HPDE6-E6E7 (cell line): ENCODE data around the gene WDR82.

Experiments used
- DNase-seq: peaks from one replicate; pipeline ENCODE4 v3.0.0; 2011; ENCODE audit warnings: missing footprints; ENCODE audit errors: extremely low spot score

Gene WDR82

DNA sequence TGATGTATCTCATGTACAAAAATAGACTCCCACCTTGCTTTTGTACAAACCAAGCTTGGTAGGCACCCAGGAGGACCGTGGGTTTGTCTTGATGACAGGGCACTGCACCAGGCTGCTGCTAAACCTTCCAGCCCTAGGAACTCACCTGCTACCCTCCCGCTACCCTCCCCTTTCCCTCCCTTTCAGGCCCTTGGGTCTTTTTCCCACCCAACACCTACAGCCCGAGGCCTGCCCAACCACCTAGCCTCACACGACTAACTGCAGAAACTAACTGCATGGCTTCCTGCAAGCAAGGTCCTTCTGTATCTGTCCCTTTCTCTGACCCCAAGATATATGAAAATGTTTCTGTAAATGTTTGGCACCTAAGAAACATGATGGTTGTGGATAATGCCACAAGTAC, 21.8 kb downstream of the WDR82 start:
- no peak for DNase-seq

DNA sequence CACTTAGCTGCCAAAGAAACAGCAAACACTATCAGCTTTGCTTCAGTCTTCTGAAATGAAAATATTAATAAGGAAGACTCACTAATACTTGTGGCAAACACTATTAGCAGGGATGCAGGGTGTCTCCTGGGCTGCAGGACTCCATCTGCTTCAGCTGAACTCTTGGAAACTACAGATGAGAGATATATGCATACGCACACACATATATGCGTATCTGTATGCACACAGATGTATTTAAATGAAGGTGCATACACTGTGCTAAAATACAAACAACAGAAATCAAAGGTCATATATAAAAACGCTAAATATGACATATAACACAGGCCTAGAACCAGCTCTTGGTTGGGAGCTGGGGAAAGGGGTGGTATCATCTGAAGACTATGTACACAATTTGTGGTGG, 22.3 kb downstream of the WDR82 start:
- no peak for DNase-seq

DNA sequence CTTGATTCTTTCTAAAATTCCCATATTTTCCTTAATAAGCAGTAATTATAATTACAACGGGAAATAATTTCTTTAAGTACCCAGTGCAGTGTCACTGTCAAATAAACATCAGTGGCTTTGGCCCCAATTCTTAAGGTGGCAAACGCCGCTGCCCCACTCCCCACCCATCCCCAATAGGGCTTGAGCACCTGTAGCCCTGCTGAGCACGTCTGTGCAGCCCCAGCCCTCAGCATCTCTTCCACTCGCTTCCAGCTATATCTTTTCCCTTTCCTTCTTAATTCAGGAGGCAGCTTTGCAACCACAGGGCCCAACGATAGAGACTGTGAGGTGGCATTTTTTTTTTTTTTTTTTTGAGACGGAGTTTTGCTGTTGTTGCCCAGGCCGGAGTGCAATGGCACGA, 23.8 kb downstream of the WDR82 start:
- DNase-seq = no peak

DNA sequence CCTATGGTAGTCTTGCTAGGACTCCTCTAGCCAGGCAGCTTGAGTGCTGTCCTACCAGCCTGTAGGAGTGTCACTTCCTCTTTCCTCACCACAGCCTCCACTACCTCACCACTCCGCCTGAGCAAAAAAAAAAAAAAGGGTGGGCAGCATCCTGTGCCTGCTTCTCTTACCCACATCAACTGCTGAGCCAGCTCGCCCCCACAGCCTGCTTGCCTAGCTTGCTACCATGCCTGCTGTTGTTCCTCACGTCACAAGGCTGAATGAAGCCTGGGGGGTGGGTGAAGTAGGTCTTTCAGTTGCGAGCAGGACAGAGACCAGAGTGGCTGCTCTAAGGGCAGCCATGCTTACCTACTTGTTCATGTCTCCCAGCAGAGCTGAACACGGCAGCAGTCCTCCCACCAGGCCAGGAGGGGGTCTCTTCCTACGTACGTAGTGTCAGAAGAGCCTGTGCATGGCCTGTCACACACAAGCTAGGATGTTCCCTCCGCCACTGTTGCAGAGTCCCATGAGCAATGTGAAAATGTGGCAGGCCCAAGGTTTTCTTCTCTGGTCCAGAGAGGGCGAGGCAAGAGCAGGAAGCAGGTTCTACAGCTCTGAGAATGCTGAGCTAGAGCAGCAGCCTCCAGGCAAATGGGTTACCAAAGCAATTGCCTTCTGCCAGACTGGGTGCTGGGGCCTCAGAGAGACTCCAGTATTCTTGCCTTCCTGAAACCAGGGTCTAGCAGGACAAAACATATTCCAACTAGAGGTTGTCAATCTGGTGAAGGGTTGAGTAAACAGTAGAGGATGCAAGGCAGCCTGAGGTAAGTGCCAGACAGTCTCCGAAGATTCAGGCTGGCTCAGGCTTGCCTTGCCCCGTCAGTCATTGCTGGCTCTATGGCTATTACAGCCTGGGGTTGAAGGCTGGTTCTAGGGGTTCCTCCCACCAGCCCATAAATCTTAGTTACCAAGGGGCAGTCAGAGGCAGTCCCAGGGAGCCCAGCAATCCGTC, 24.8 kb downstream of the WDR82 start:
- DNase-seq = no peak

DNA sequence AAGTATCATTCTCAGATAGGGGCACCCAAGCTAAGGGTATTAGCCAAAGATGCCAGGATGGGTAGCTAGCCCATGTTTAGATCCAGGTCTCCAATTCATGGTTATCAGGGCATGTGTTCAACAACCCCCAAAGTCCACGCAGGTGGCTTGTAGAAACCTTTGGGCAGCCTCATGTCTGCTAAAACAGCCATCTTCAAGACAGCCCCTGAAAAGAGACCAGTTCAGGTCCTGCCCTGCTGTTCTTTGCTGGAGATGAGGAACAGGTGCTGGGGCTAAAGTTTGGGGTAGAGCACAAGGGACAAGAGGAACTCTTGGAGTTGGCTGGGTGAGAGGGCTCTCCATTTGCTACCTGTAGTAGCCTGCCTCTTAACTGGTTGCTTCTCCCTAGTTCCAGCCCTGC, 28.3 kb downstream of the WDR82 start:
- DNase-seq = no peak

DNA sequence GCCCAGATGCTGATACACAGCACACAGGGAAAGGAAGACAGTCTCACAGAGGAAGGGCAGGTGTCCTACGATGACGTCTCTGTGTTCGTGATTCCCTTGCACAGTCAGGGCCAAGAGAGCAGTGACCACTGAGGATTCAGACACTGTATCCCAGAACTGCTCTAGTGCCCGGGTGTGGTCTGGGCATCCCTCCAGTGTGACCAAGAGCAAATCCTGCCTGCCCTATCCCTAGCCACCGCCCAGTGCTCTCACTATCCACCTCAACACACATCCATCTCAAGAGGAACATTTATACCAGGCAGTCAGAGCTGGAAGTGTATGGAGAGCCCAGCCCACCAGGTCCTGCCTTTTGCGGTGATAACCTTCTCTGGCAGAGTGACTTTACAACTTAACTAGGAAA, 28.8 kb downstream of the WDR82 start:
- no peak for DNase-seq

DNA sequence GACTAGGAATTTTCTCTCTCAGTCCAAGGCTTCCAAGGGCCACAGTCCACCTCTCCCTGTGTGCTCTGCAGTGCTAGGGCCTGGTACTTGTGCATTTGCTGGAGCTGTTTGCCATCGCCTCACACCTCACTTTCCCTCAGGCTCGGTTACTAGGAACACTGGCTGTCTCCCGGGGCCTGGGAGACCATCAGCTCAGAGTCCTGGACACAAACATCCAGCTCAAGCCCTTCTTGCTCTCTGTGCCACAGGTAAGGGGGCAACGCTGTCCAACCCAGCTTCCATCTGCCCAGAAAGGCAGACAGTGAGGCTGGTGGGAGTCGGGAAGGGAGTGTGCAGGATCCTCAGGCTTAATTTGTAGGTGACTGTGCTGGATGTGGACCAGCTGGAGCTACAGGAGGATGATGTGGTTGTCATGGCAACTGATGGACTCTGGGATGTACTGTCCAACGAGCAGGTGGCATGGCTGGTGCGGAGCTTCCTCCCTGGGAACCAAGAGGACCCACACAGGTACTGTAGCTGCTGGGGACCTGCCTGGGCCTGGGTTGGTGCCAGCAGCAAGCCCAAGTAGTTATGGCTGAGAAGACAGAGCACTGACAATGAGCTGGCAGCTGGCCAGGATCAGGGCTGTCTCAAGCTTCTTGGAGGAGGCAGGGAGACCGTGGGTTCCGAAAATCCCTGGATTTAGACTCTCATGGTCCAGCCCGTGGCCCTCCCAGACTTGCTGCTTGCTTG, 29.5 kb downstream of the WDR82 start:
- DNase-seq = no peak

DNA sequence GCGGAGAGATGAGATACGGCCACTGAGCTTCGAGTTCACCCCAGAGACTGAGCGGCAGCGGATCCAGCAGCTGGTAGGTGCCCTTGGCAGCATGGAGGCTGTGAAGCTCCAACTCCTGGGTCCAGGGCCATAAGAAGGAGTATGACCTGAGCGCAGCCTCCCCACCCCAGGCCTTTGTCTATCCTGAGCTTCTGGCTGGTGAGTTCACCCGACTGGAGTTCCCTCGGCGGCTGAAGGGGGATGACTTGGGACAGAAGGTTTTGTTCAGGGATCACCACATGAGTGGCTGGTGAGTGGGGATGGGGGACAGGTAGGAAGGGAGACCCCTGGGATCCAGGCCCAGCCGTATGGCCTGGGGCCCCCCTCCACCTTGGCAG, 30.3 kb downstream of the WDR82 start:
- DNase-seq = no peak

DNA sequence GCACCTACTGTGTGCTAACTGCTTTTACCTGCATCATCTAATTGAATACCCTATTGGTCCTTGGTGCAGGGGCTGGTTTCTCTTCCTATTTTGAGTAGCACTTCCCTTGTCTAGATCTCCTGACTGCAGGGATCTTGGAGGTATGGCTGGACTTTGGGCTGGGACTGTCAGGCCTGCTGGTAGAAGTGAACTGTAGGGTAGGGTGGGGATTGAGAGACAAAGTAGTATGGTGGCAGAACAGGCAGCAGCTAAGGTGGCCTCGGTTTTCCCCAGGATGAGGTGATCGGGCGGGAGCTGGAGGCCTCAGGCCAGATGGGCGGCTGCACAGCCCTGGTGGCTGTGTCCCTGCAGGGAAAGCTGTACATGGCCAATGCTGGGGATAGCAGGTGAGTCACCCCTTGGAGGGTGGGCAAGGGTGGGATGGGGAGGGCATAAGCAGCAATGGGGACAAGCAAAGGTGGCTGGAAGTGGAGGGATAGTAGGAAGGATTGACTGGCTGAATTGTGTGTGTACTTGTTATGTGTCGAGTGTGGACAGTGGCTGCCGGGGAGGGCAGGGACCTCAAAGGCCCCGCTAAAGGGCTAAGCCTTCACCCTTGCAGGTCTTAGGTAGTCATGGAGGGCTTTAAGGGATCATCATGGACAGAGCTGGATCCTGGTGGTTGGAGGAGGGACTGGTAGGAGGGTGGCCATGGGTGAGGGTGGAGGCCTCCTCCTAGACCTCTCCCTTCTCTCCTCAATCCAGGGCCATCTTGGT, 30.9 kb downstream of the WDR82 start:
- DNase-seq = no peak

DNA sequence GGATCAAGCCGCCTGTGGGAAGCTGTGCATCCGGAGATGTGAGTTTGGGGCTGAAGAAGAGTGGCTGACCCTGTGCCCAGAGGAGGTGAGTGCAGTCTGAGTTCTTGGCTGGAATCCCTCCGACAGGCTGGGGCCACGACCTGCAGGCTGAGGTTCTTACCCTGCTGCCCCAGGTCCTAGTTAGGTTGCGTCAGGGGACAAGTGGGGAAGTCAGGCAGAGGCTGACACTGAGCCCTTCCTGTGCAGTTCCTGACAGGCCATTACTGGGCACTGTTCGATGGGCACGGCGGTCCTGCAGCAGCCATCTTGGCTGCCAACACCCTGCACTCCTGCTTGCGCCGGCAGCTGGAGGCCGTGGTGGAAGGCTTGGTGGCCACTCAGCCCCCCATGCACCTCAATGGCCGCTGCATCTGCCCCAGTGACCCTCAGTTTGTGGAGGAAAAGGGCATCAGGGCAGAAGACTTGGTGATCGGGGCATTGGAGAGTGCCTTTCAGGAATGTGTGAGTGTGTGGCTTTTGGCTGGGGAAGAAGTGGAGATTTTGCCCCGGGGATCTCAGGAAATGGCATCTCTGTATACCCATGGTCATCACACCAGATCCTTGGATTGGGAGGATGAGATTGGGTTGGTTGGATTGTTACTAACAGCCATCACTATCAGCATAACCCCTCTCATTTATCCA, 31.6 kb downstream of the WDR82 start:
- no peak for DNase-seq

DNA sequence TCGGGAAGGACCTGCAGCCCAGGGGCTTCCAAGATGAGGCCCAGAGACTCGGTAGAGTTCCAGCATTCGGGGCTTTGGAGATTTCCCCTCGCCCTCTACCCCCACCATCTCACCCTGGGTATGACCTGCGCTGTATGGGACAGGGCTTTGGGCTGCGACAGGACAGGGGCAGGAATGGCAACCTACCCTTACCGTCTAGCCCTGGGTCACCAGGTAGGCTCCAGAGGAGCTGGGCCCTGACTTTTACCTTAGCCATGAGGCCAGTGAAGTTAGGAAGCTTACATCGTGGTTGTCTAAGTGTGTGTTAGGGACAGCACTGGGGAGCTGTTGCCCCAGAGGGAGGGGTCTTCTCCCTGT, 32.2 kb downstream of the WDR82 start:
- no peak for DNase-seq

DNA sequence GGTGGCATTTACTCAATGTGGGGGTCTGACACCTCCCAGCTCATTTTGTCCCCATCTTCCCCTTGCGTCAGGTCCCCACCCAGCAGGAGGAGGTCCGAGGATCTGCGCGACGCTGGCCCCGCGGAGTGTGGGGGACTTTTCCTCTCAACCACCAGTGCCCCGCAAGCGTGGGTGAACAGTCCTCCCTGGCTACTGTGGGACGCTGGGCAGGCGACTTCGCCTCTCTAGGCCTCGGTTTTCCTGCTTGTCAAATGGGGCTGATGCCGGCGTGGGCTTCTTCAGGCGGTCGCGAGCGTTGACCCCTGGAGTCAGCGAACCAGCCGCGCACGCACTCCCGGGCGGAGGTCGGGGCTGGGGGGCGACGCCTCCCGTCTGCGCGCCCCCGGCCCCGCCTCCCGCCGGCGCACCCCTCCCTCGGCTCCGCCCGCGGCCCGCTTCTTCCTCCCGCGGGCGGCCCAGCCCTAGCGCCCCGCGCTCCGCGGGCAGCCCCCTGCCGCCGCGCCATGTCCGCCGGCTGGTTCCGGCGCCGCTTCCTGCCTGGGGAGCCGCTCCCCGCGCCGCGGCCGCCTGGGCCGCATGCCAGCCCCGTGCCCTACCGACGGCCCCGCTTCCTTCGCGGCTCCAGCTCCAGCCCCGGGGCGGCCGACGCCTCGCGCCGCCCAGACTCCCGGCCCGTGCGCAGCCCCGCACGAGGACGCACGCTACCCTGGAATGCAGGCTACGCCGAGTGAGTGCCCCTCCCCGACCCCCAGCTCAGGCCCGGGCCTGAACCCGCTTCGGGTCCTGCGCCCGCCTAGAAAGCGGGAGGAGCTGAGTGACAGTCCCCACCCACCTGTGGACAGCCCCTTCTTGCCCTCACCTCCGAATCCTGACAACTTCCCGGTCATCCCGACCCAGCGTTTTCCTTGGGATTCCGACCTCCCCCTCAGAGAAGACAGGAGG, 32.9 kb downstream of the WDR82 start, which contains the start of gene PPM1M:
PPM1M (plus strand) TSS at position 438 of the 942 bp plus-strand sequence; CDS start at position 504, 66 bp downstream.
- no peak for DNase-seq

DNA sequence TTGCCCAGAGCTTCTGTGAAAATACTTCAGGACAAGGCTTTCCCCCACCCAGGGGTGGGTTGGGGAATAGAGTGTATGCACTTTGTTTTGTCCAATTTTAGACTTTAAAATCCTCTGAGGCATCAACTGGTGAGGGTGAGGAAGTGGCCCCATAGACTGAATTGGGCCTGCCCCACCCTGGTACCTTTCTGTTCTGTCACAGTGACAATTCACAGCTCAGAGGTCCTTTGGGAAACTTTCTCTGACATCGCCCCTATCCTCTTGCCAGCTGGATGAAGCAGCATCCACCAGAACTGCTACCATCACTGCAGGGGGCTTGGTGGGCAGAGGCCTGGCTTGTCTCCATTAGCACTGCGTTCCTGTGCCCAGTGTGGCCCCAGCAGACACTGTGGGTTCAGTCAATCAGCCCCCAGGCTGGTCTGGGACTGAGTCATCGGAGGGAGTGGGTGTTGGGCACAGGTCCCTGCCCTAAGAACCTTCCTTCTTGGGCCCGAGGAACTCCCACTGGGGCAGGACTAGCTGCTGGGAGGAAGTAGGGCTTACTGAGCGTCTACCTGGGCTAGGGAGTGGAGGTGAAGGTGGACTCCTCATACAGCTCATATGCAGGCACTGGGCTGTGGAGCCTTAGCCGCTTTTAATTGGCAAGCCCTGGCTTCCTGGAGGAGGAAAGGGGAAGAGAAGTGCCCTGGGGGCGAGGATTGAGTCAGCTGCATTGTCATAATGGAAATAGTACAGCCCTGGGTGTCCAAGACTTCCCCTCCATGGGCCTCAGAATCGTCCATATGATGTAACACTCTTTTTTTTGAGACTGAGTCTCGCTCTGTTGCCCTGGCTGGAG, 34.4 kb downstream of the WDR82 start:
- DNase-seq = no peak

DNA sequence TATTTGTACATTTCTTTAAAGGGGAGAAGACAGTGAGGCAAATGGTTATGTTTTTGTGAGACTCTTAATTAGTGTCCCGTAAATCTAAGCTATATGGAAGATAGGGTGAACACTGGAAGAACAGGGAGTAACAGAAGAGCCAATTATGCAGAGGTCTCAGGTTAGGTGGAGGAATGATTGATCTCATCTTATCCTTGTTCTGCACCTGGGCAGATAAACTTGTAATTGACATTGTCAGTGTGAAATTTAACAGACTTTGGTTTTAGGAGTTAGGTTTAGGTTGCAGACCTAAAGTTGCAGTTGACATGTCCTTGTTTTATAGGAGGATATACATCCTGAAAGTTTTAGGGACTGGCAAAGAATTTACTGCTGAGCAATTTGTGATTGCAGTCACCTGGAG, 36.4 kb downstream of the WDR82 start:
- DNase-seq = no peak

DNA sequence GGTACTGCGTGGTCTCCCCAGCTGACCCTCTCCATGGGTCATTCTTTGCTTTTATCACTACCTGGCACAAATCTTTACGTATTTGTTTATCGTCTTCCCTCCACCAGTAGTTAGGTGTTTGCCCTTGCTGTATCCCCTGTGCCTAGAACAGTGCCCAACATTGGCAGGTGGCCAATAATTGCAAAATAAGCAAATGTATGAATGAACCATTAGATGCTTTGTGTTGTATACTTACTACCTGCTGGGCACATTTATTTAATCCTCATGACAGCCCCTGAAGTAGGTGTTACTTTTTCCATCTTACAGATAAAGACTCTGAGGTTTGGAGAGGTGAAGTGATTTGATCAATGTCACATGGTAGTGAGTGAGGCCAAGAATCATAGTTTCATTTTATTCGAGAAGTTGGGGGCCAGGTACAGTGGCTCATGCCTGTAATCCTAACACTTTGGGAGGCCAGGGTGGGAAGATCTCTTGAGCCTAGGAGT, 37.5 kb downstream of the WDR82 start:
- no peak for DNase-seq

DNA sequence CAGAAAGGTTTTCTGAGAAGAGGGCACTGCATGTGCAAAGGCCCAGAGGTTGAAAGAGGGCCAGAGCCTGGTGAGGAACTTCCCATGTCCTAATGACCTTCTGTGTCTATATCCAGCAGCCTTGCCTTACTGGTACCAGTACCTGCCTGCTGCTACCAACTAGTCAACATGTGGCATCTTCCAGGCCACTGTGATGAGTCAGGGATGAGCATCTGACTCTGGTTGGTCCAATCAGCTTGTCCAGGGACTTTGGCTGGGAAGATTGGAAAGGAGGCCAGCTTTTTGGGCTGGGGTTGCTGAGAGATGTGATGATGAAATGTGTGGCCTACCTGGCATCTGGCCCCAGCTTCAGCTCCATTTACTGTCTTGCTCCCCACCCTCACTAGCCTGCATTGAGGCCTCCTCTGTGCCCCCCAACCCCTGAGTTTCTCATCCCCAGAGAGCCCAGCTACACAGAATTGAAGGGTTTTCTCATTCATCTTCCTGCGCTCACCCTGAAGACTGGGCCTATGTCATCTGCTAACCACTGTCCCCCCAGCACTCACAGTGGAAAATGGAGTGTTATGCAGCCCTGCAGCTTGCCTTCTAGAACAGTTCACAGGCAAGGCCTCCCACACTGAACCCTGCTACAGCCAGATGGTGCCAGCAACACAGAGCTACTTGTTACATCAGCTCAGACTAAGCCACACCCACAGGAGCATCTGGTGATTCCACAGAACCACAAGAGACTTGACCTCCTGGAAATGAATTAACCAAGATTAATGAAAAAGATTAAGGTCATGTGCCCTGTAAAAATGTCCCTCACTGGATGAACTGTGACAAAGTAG, 38.2 kb downstream of the WDR82 start:
- no peak for DNase-seq

DNA sequence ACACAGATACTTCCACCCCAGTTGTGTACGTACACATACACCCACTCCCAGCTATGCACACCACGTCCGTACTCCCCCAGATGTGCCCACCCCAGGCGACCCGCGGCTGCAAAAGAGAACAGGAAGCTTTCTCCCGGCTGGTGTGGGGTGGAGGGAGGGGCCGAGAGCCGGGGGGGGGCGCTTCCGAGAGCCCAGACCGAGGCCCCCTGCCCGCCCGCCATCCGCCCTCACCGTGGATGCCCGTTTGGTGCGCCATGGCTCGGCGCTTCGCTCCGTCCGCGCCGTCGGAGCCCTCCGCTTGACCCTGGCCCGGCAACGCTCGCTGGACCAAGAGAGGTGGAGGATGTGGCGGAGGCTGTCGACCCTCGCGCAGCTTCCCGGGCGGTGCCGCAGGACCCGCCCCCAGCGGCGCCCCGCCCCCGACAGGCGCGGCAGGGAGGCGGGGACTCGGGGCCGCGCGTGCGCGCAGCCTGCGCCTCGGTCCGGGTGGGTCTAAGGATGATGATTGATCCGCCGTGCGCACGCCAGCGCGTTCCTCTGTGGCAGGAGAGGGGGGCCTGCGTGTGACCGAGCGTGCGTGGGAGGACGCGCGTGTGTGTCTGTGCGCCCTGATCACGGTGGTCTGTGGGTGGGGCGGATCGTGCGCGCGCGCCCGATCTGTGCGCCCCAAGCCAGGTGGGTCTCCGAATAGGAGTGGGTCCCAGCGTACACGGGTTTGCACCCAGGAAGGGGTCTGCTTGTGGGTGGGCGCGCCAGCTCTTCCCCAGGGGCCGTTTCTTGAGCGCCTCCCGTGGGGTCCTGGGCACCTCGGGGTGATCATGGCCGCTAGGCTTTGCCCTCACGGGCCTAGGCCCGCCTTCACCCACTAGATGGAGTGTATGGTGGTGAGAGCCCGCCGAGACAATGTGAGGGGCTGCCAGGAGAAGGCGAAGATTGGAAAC, 39.4 kb downstream of the WDR82 start, which contains the start of gene TWF2:
TWF2 (minus strand) TSS at position 398 of the 941 bp plus-strand sequence; CDS start at position 256, 142 bp downstream.
- DNase-seq = no peak
